GM19438 (cell line): Measurements from ENCODE around the gene SELENOO.
A peak's percentile ranks its signal among the peaks of the same experiment; 100 is the strongest.
"Not testable (repeated sequence)": the region's sequence is repeated elsewhere in the genome, so short reads cannot be mapped to it uniquely, and the experiment has no call there.

Experiments
- ATAC-seq: cut with Tn5 transposase; IDR thresholded peaks from one replicate; pipeline ENCODE4 v1.9.1; 2021; ENCODE audit warnings: low read depth; ENCODE audit not compliant: unreplicated experiment

SELENOO gene

GRCh38 chr22:50200461-50201190, at the start of gene SELENOO:
Gene SELENOO (plus strand): TSS chr22:50201011. CDS start chr22:50201037, 26 bp downstream.
- peak; percentile 64 for ATAC-seq

GRCh38 chr22:50151571-50152537, 49.0 kb upstream of the SELENOO start:
- no peak for ATAC-seq

- ATAC-seq, result no peak
Observed at GRCh38 chr22:50153056-50153755, 47.6 kb upstream of the SELENOO start.

GRCh38 chr22:50153756-50154140, 47.1 kb upstream of the SELENOO start:
- ATAC-seq, result no peak

GRCh38 chr22:50157709-50158375, 43.0 kb upstream of the SELENOO start:
- no peak for ATAC-seq

GRCh38 chr22:50160947-50161346, 39.9 kb upstream of the SELENOO start:
- no peak for ATAC-seq

DNA sequence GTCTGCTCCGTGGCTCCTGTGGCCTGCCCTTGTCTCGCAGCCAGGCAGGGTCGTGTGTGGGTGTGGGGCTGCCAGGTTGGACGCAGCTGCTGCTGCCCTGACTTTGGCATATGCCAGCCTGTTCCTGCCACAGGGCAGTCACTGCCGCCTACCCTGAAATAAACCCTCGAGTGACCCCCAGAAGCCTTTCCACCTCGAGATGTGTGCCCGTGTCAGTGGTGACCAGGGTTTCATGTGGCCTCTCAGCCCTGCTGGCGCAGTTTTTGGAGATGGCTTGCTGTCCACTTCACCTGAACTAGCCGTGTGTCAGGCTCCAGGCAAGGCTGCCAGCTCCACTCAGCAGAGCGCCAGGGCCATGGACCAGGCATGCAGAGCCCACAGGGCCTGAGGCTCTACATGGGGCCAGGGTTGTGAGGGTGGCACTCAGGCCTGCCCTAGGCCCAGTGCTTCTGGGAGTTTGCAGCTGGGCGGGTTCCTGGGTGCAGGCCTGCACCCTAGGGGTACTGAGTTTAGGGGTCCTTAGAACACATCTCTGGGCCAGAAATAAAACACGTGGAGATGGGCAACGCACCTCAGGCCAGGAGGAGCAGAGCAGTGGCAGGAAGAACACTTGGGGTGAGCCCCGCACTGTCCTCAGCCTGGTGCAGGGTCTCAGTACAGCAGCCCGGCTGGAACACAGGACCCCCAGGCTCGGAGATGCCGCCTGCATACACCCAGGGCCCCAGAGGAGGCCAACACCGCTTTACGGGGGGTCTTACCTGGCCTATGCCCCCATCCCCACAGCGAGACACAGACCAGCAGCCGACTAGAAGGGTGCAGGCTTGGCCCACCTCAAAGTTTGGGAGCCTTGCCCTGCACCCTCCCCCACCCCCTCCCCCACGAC, 39.1 kb upstream of the SELENOO start:
- no peak for ATAC-seq

DNA sequence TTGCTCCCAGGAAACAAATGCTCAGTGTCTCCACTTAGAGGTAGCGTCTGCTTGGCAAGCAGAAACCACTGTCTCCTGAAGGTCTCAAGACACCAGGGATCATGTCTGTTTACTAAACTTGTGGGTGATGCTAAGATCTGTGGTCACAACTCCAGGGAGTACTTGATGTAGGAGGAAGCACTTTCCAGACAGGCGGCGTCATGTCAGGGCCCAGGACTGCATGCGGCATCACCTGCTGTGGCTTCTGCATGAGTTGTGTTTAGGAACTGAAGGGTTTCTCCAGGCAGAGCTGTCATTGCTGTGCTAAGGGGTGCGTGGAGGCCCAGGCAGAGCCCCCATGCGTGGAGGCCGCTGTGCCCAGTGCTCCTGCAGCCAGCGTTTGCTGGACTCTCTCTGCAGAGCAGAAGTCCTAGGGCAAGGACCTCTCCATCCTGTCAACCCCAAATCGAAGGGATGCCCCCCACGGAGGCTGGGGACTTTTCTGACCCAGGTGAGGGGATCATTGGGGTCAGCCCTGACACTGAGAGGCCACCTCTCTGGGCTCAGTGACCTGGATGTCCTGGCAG, 38.3 kb upstream of the SELENOO start:
- no peak for ATAC-seq

DNA sequence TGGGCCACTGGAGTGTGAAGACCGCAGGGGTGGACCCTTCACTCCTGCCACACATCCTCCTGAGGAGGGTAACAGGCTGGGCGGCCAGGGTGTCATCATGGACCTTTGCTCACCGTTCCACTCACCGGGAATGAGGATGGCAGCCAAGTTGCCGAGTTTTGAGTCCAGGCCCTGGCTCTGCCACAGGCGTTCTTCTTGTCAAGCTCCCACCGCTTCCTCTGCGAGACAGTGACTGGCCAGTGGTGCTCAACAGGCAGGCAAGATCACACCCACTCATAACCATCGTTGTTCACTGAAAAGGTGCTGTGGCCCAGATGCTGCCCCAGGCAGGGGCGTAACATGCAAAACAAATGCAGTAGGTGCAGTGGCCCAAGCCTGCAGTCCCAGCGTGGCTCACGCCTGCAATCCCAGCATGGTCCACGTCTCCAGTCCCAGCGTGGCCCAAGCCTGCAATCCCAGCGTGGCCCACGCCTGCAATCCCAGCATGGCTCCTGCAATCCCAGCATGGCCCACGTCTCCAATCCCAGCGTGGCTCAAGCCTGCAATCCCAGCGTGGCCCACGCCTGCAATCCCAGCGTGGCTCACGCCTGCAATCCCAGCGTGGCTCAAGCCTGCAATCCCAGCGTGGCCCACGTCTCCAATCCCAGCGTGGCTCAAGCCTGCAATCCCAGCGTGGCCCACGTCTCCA, 35.2 kb upstream of the SELENOO start:
- ATAC-seq, result no peak

GRCh38 chr22:50167689-50168489, 32.9 kb upstream of the SELENOO start:
- ATAC-seq, result no peak

DNA sequence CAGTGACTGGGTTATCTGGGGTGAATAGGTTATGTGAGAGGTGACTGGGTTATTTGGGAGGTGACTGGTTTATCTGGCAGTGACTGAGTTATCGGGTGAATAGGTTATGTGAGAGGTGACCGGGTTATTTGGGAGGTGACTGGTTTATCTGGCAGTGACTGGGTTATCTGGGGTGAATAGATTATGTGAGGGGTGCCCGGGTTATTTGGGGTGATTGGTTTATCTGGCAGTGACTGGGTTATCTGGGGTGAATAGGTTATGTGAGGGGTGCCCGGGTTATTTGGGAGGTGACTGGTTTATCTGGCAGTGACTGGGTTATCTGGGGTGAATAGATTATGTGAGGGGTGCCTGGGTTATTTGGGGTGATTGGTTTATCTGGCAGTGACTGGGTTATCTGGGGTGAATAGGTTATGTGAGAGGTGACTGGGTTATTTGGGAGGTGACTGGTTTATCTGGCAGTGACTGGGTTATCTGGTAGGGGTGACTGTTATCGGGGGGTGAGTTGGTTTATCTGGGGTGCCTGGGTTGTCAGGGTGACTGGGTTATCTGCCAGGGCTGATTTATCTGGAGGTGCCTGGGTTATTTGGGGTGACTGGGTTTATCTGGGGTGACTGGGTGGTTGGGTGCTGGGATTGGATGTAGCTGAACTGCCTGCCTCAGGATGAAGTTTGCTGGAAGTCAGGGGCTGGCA, 32.2 kb upstream of the SELENOO start:
- ATAC-seq, result not testable (repeated sequence)

- ATAC-seq, result no peak
Observed at GRCh38 chr22:50169181-50169759, 31.5 kb upstream of the SELENOO start.

DNA sequence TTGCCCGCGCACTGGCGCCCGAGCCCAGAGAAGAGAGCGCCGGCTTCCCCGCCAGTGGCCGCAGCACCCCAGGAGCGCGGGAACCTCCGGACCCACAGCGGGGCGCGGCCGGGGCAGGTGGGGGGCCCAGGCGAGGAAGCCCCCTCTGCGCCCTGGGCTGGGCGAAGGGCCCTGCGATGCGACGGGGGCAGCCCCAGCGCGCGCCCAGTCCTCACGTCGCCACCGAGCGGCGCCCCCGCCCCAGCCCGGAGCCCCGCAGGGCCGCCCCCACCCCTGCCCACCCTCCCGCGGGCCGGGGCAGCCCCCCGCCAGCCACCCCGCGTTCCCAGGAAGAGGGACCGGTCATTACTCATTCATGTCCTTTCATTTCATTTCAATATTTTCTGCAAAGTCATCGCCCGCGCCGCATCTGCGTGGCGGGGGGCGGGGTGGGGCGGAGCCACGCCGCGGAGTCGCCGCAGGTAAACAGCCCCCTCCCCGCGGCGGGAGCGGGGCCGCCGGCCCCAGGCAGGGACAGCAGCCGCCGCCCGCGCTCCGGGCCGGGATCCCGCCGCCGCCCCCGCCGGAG, 31.0 kb upstream of the SELENOO start:
- no peak for ATAC-seq

DNA sequence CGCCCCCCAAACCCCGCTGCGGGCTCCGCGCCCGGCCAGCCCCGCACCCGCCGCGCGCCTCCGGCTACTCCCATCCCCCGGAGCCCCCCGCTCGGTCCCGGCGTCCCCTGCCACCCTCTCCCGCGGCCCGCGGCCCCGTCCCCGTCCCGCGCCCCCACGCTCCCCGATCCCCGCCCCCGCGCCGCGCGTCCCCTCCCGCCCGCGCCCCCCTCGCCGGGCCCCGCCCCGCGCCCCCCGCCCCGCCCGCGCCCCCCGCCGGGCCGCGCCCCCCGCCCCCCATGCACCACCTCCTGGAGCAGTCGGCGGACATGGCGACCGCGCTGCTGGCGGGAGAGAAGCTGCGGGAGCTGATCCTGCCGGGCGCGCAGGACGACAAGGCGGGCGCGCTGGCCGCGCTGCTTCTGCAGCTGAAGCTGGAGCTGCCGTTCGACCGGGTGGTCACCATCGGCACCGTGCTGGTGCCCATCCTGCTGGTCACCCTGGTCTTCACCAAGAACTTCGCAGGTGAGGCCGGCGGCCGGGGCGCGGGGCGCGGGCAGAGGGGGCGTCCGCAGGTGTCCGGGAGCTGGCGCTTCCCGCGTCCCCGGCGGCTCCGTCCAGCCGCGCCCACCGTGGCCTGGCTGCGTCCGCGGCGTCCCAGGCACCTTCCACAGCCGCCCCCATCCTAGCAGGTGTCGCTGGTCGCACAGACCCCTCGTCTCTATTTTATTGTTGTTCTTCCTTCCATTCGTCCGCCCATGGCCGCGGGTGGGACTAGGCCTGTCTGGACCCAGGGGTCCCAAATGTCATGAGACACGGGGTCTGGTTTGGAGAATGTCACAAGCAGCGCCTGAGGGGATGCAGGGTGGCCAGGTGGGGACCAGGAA, 30.1 kb upstream of the SELENOO start, which contains the start of gene PANX2:
TSS of gene PANX2 (plus strand) at position 279 of the 866 bp plus-strand sequence. CDS start at position 279, 0 bp downstream.
- ATAC-seq, result no peak

DNA sequence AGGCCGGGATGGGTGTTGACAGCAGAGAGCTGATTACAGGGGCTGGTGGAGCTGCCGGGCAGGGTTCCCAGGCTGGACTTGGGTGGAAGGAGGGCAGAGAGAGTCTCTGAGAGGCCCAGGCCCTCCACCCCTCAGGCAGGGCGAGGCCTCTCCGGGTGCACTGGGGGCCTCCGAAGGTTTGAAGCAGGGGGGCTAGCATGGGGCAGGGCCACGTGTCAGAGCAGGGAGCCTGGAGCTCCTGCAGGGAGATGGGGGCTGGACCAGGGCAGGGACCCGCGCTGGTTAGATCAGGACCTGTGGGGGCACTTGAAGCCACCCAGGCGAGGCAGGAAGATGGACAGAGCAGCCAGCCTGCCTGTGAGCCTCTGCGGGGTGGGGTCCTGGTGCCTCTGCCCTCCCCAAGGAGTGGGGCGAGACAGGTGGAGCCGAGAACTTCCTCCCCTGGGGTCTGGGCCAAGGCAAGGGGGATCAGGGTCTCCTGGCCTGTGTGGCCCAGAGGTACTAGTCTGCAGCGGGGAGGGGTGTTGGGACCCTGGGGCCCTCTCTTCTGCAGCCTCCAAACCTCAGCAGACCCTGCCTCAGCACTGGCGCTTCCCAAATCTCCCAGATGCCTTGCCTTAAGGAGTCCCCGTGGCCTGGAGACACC, 29.4 kb upstream of the SELENOO start:
- ATAC-seq, result no peak
